Measurements from ENCODE around the gene ZNF277. TPM values are rescaled to one million over a fixed set of nuclear protein-coding genes. Genes with fewer than 3 reads are reported as not detected.

ZNF277 gene
- total RNA-seq, 4 donors from 2014 or later, result 19.5 to 27.1 (median 25.7) TPM

DNA sequence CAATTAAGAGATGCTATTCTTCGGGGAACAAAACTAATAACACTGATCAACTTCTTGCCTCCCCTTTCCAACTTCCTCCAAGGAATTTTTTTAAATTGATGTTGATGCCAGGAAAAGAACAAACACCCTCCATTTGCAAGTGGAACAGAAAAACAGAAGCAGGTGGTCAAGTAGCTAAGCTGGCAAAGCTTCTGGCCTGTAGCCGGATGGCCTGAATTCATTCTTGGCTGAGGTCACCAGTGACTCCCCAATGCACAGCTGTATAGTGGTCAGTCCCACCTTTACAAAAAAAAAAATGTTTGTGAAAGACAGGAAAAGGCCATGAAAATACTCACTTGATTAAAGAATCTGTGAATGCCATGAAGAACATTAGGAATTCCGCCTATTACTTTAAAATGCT, 39.3 kb upstream of the ZNF277 start:
- no peaks in the 10 kb centered on the region for H3K9me3 ChIP-seq
- H3K27ac ChIP-seq (replicated peaks in 1 of 4), result no peak overlapping the region
- H3K4me3 ChIP-seq, result no peak overlapping the region
- DNase-seq (ENCODE audit: extremely low spot score), result no peak
- TF ChIP-seq CTCF (IDR thresholded peaks at IDR 0.05) (no peak), POLR2AphosphoS5 (IDR thresholded peaks at IDR 0.05) (no peak), POLR2A (IDR thresholded peaks at IDR 0.05; ENCODE audit: low read depth) (no peak), EP300 (IDR thresholded peaks at IDR 0.05) (no peak)
- WGBS, result 88% methylated on average over 3 of the region's 3 CpGs
- H3K27me3 ChIP-seq, result no peaks in the 10 kb centered on the region
- intact Hi-C loops (cut with DNase I), result no loop called here
- no peaks in the 10 kb centered on the region for H3K36me3 ChIP-seq
- peaks cover 4 to 14% (median 10%) of the 10 kb centered on the region in 4 donors for H3K4me1 ChIP-seq

- Histone ChIP-seq H3K9me3 (no peaks in the 10 kb centered on the region), H3K4me1 (peaks cover 8 to 12% (median 10%) of the 10 kb centered on the region in 4 donors), H3K27ac (replicated peaks in 1 of 4) (no peak overlapping the region), H3K27me3 (no peaks in the 10 kb centered on the region), H3K4me3 (no peak overlapping the region), H3K36me3 (no peaks in the 10 kb centered on the region)
- WGBS, result 97% methylated on average over 2 of the region's 2 CpGs
- TF ChIP-seq EP300 (IDR thresholded peaks at IDR 0.05), result no peak
- TF ChIP-seq POLR2A (IDR thresholded peaks at IDR 0.05; ENCODE audit: low read depth), result no peak
- TF ChIP-seq POLR2AphosphoS5 (IDR thresholded peaks at IDR 0.05), result no peak
- no peak for TF ChIP-seq CTCF (IDR thresholded peaks at IDR 0.05)
- intact Hi-C loops (cut with DNase I), result no loop called here
- no peak for DNase-seq (ENCODE audit: extremely low spot score)
Measured at GRCh38 chr7:112168915-112169314, 37.6 kb upstream of the ZNF277 start.

DNA sequence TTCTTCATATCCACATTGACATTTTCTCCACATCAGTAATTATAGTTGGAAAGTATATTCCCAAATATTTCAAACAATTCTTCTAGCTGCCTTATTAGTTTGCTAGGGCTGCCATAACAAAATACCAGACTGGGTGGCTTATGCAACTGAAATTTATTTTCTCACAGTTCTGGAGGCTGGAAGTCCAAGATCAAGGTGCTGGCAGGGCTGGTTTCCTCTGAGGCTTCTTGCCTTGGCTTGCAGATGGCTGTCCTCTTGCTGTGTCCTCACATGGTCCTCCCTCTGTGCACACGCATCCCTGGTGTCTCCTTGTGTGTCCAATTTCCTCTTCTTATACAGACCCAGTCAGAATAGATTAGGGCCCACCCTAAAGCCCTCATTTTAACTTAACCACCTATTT, 34.8 kb upstream of the ZNF277 start:
- TF ChIP-seq POLR2AphosphoS5 (IDR thresholded peaks at IDR 0.05) (no peak), CTCF (IDR thresholded peaks at IDR 0.05) (no peak), EP300 (IDR thresholded peaks at IDR 0.05) (no peak), POLR2A (IDR thresholded peaks at IDR 0.05; ENCODE audit: low read depth) (no peak)
- 100% methylated on average over 1 of the region's 1 CpG for WGBS
- DNase-seq (ENCODE audit: extremely low spot score), result peak; percentile 42
- Histone ChIP-seq H3K9me3 (no peaks in the 10 kb centered on the region), H3K27me3 (no peaks in the 10 kb centered on the region), H3K27ac (replicated peaks in 1 of 4) (no peak overlapping the region), H3K4me1 (peaks cover 9 to 16% (median 12%) of the 10 kb centered on the region in 4 donors), H3K4me3 (no peak overlapping the region), H3K36me3 (no peaks in the 10 kb centered on the region)
- intact Hi-C loops (cut with DNase I), result no loop called here

- intact Hi-C loops (cut with DNase I), result no loop called here
- peak overlapping the region in 2 of 4 donors; percentile 11 to 49 for H3K27ac ChIP-seq (replicated peaks in 1 of 4)
Measured at GRCh38 chr7:112172870-112173567, 33.5 kb upstream of the ZNF277 start.

More at GRCh38 chr7:112172870-112173567, 33.5 kb upstream of the ZNF277 start:
- no peak for TF ChIP-seq EP300 (IDR thresholded peaks at IDR 0.05)
- TF ChIP-seq POLR2AphosphoS5 (IDR thresholded peaks at IDR 0.05), result no peak
- no peak for TF ChIP-seq CTCF (IDR thresholded peaks at IDR 0.05)
- TF ChIP-seq POLR2A (IDR thresholded peaks at IDR 0.05; ENCODE audit: low read depth), result no peak
- WGBS, result 72% methylated on average over 8 of the region's 8 CpGs
- no peak for DNase-seq (ENCODE audit: extremely low spot score)
- H3K9me3 ChIP-seq, result no peaks in the 10 kb centered on the region
- H3K4me1 ChIP-seq, result peaks cover 6 to 16% (median 12%) of the 10 kb centered on the region in 4 donors
- H3K36me3 ChIP-seq, result no peaks in the 10 kb centered on the region
- H3K4me3 ChIP-seq, result no peak overlapping the region
- H3K27me3 ChIP-seq, result no peaks in the 10 kb centered on the region

Measured in esophagus muscularis mucosa (tissue), 4 donors.